ENCODE results near the gene BSDC1.
A peak's percentile ranks its signal among the peaks of the same experiment; 100 is the strongest.
"Not testable (repeated sequence)": the region's sequence is repeated elsewhere in the genome, so short reads cannot be mapped to it uniquely, and the experiment has no call there.

Gene BSDC1

GRCh38 chr1:32361308-32361673 is 33.0 kb downstream of the BSDC1 start:
- Histone ChIP-seq H3K27me3 (replicated peaks in 2 of 5; ENCODE audit: control insufficient read depth in 4 of 5, insufficient read depth in 5 of 5, low read length in 4 of 5) (peaks cover 0 to 14% (median 2%) of the 10 kb centered on the region in 5 experiments), H3K9me3 (ENCODE audit: control extremely low read depth in 1 of 5, control insufficient read depth in 4 of 5, insufficient read depth in 2 of 5, low read depth in 1 of 5, low read length in 4 of 5) (no peaks in the 10 kb centered on the region), H3K4me3 (ENCODE audit: control insufficient read depth in 1 of 7, extremely low read depth in 1 of 7, insufficient read depth in 4 of 7, low read depth in 2 of 7, low read length in 6 of 7) (no peak overlapping the region), H3K4me1 (ENCODE audit: control extremely low read depth in 1 of 4, control insufficient read depth in 4 of 4, insufficient read depth in 4 of 4, low read length in 3 of 4) (peaks cover 3 to 18% (median 15%) of the 10 kb centered on the region in 4 experiments), H3K36me3 (ENCODE audit: control insufficient read depth in 4 of 4, insufficient read depth in 4 of 4, low read length in 3 of 4) (peaks cover 2 to 22% (median 22%) of the 10 kb centered on the region in 4 experiments), H3K27ac (ENCODE audit: insufficient read depth in 1 of 2, low read depth in 1 of 2, low read length in 2 of 2, poor library complexity in 1 of 2, severe bottlenecking in 2 of 2) (no peak overlapping the region)
- POLR2A ChIA-PET: interaction anchor here (2.9 kb wide), 1 partner anchor 26 kb away, joined by 13 read pairs; the partner anchor contains the start of gene MARCKSL1
- WGBS (ENCODE audit: insufficient coverage): 55% methylated on average over 12 of the region's 35 CpGs
- DNase-seq: peak in 1 of 3 donors; percentile 25
- CTCF ChIA-PET: interaction anchor here (1.6 kb wide), 1 partner anchor 145 kb away, joined by 3 read pairs; no protein-coding TSS in a partner anchor

- Histone ChIP-seq H3K9me3 (ENCODE audit: control extremely low read depth in 1 of 5, control insufficient read depth in 4 of 5, insufficient read depth in 2 of 5, low read depth in 1 of 5, low read length in 4 of 5) (no peaks in the 10 kb centered on the region), H3K36me3 (ENCODE audit: control insufficient read depth in 4 of 4, insufficient read depth in 4 of 4, low read length in 3 of 4) (peaks cover 0 to 4% (median 2%) of the 10 kb centered on the region in 4 experiments), H3K4me1 (ENCODE audit: control extremely low read depth in 1 of 4, control insufficient read depth in 4 of 4, insufficient read depth in 4 of 4, low read length in 3 of 4) (peaks cover 3 to 20% (median 17%) of the 10 kb centered on the region in 4 experiments), H3K4me3 (ENCODE audit: control insufficient read depth in 1 of 7, extremely low read depth in 1 of 7, insufficient read depth in 4 of 7, low read depth in 2 of 7, low read length in 6 of 7) (no peak overlapping the region), H3K27ac (ENCODE audit: insufficient read depth in 1 of 2, low read depth in 1 of 2, low read length in 2 of 2, poor library complexity in 1 of 2, severe bottlenecking in 2 of 2) (no peak overlapping the region), H3K27me3 (replicated peaks in 2 of 5; ENCODE audit: control insufficient read depth in 4 of 5, insufficient read depth in 5 of 5, low read length in 4 of 5) (peaks cover 0 to 14% (median 2%) of the 10 kb centered on the region in 5 experiments)
- ChIA-PET POLR2A (no interaction called here), CTCF (interaction anchor here (1.0 to 2.1 kb wide), 2 partner anchors 8 to 21 kb away, joined by 3 to 9 read pairs; no protein-coding TSS in a partner anchor)
- WGBS (ENCODE audit: insufficient coverage): 100% methylated on average over 3 of the region's 3 CpGs
- DNase-seq: no peak
Observed at GRCh38 chr1:32358435-32358834, 35.8 kb downstream of the BSDC1 start.

GRCh38 chr1:32357614-32358013 is 36.6 kb downstream of the BSDC1 start:
- Histone ChIP-seq H3K9me3 (ENCODE audit: control extremely low read depth in 1 of 5, control insufficient read depth in 4 of 5, insufficient read depth in 2 of 5, low read depth in 1 of 5, low read length in 4 of 5) (no peaks in the 10 kb centered on the region), H3K27me3 (replicated peaks in 2 of 5; ENCODE audit: control insufficient read depth in 4 of 5, insufficient read depth in 5 of 5, low read length in 4 of 5) (peaks cover 0 to 13% (median 2%) of the 10 kb centered on the region in 5 experiments), H3K36me3 (ENCODE audit: control insufficient read depth in 4 of 4, insufficient read depth in 4 of 4, low read length in 3 of 4) (no peaks in the 10 kb centered on the region), H3K4me3 (ENCODE audit: control insufficient read depth in 1 of 7, extremely low read depth in 1 of 7, insufficient read depth in 4 of 7, low read depth in 2 of 7, low read length in 6 of 7) (no peak overlapping the region), H3K4me1 (ENCODE audit: control extremely low read depth in 1 of 4, control insufficient read depth in 4 of 4, insufficient read depth in 4 of 4, low read length in 3 of 4) (peaks cover 3 to 26% (median 21%) of the 10 kb centered on the region in 4 experiments), H3K27ac (ENCODE audit: insufficient read depth in 1 of 2, low read depth in 1 of 2, low read length in 2 of 2, poor library complexity in 1 of 2, severe bottlenecking in 2 of 2) (no peak overlapping the region)
- 88% methylated on average over 5 of the region's 6 CpGs for WGBS (ENCODE audit: insufficient coverage)
- POLR2A ChIA-PET: no interaction called here
- CTCF ChIA-PET: interaction anchor here (1.0 to 2.1 kb wide), 2 partner anchors 9 to 20 kb away, joined by 3 to 9 read pairs; no protein-coding TSS in a partner anchor
- DNase-seq: no peak

GRCh38 chr1:32356478-32356877 is 37.8 kb downstream of the BSDC1 start:
- Histone ChIP-seq H3K9me3 (ENCODE audit: control extremely low read depth in 1 of 5, control insufficient read depth in 4 of 5, insufficient read depth in 2 of 5, low read depth in 1 of 5, low read length in 4 of 5) (no peaks in the 10 kb centered on the region), H3K4me3 (ENCODE audit: control insufficient read depth in 1 of 7, extremely low read depth in 1 of 7, insufficient read depth in 4 of 7, low read depth in 2 of 7, low read length in 6 of 7) (no peak overlapping the region), H3K27me3 (replicated peaks in 2 of 5; ENCODE audit: control insufficient read depth in 4 of 5, insufficient read depth in 5 of 5, low read length in 4 of 5) (peaks cover 0 to 4% (median 0%) of the 10 kb centered on the region in 5 experiments), H3K27ac (ENCODE audit: insufficient read depth in 1 of 2, low read depth in 1 of 2, low read length in 2 of 2, poor library complexity in 1 of 2, severe bottlenecking in 2 of 2) (no peak overlapping the region), H3K4me1 (ENCODE audit: control extremely low read depth in 1 of 4, control insufficient read depth in 4 of 4, insufficient read depth in 4 of 4, low read length in 3 of 4) (peaks cover 3 to 29% (median 18%) of the 10 kb centered on the region in 4 experiments), H3K36me3 (ENCODE audit: control insufficient read depth in 4 of 4, insufficient read depth in 4 of 4, low read length in 3 of 4) (no peaks in the 10 kb centered on the region)
- 100% methylated on average over 1 of the region's 1 CpG for WGBS (ENCODE audit: insufficient coverage)
- ChIA-PET CTCF (interaction anchor here (1.5 kb wide), 1 partner anchor 24 kb away, joined by 3 read pairs; no protein-coding TSS in a partner anchor), POLR2A (interaction anchor here (0.6 kb wide), 2 partner anchors 16 to 153 kb away, joined by 3 to 4 read pairs; no protein-coding TSS in a partner anchor)
- no peak for DNase-seq

- H3K4me3 ChIP-seq (ENCODE audit: control insufficient read depth in 1 of 7, extremely low read depth in 1 of 7, insufficient read depth in 4 of 7, low read depth in 2 of 7, low read length in 6 of 7); H3K27me3 ChIP-seq (replicated peaks in 2 of 5; ENCODE audit: control insufficient read depth in 4 of 5, insufficient read depth in 5 of 5, low read length in 4 of 5); H3K27ac ChIP-seq (ENCODE audit: insufficient read depth in 1 of 2, low read depth in 1 of 2, low read length in 2 of 2, poor library complexity in 1 of 2, severe bottlenecking in 2 of 2); H3K9me3 ChIP-seq (ENCODE audit: control extremely low read depth in 1 of 5, control insufficient read depth in 4 of 5, insufficient read depth in 2 of 5, low read depth in 1 of 5, low read length in 4 of 5); H3K36me3 ChIP-seq (ENCODE audit: control insufficient read depth in 4 of 4, insufficient read depth in 4 of 4, low read length in 3 of 4); DNase-seq: not testable (repeated sequence)
- WGBS (ENCODE audit: insufficient coverage): 92% methylated on average over 6 of the region's 6 CpGs
- ChIA-PET CTCF (interaction anchor here (0.9 to 2.2 kb wide), 4 partner anchors 16 to 109 kb away, joined by 3 to 5 read pairs (median 3); partner anchors contain the start of genes FAM167B and MARCKSL1), POLR2A (interaction anchor here (0.6 kb wide), 2 partner anchors 16 to 152 kb away, joined by 3 to 4 read pairs; no protein-coding TSS in a partner anchor)
- peaks cover 3 to 31% (median 16%) of the 10 kb centered on the region in 4 experiments for H3K4me1 ChIP-seq (ENCODE audit: control extremely low read depth in 1 of 4, control insufficient read depth in 4 of 4, insufficient read depth in 4 of 4, low read length in 3 of 4)
Observed at GRCh38 chr1:32355778-32356177, 38.5 kb downstream of the BSDC1 start.

- Histone ChIP-seq H3K4me3 (ENCODE audit: control insufficient read depth in 1 of 7, extremely low read depth in 1 of 7, insufficient read depth in 4 of 7, low read depth in 2 of 7, low read length in 6 of 7) (no peak overlapping the region), H3K36me3 (ENCODE audit: control insufficient read depth in 4 of 4, insufficient read depth in 4 of 4, low read length in 3 of 4) (no peaks in the 10 kb centered on the region), H3K27ac (ENCODE audit: insufficient read depth in 1 of 2, low read depth in 1 of 2, low read length in 2 of 2, poor library complexity in 1 of 2, severe bottlenecking in 2 of 2) (no peak overlapping the region), H3K27me3 (replicated peaks in 2 of 5; ENCODE audit: control insufficient read depth in 4 of 5, insufficient read depth in 5 of 5, low read length in 4 of 5) (no peaks in the 10 kb centered on the region), H3K9me3 (ENCODE audit: control extremely low read depth in 1 of 5, control insufficient read depth in 4 of 5, insufficient read depth in 2 of 5, low read depth in 1 of 5, low read length in 4 of 5) (no peaks in the 10 kb centered on the region), H3K4me1 (ENCODE audit: control extremely low read depth in 1 of 4, control insufficient read depth in 4 of 4, insufficient read depth in 4 of 4, low read length in 3 of 4) (peaks cover 4 to 40% (median 29%) of the 10 kb centered on the region in 4 experiments)
- DNase-seq: no peak
- CTCF ChIA-PET: interaction anchor here (0.9 to 2.2 kb wide), 7 partner anchors 9 to 33 kb away, joined by 3 to 5 read pairs (median 4); partner anchors contain the start of gene MARCKSL1
- 73% methylated on average over 2 of the region's 2 CpGs for WGBS (ENCODE audit: insufficient coverage)
- POLR2A ChIA-PET: interaction anchor here (1.1 kb wide), 1 partner anchor 18 kb away, joined by 4 read pairs; the partner anchor contains the start of gene MARCKSL1
Observed at GRCh38 chr1:32353886-32354570, 40.2 kb downstream of the BSDC1 start.

All from common myeloid progenitor, CD34-positive (primary cell).